ENCODE measurements around the gene JARID2. TPM values are rescaled to one million over a fixed set of nuclear protein-coding genes. Genes with fewer than 3 reads are reported as not detected.

JARID2 gene
- polyA plus RNA-seq, 1 donor (not counting 4 experiments of a cell fraction or from before 2014, with no cell fraction given): 11.0 TPM

- H3K4me2 ChIP-seq (ENCODE audit: control insufficient read depth, extremely low read depth, insufficient read depth, low read depth, low read length): no peak overlapping the region
- peaks cover 6% of the 10 kb centered on the region for H3K9me1 ChIP-seq (ENCODE audit: control insufficient read depth, extremely low read depth, insufficient read depth, low read length)
- H4K20me1 ChIP-seq (ENCODE audit: control insufficient read depth, extremely low read depth, insufficient read depth, low read length): peaks cover 7% of the 10 kb centered on the region
- peaks cover 91% of the 10 kb centered on the region for H3K79me2 ChIP-seq (ENCODE audit: control insufficient read depth, insufficient read depth, low read length)
- no peak overlapping the region for H3K9ac ChIP-seq (ENCODE audit: control insufficient read depth, extremely low read depth, insufficient read depth, low read length)
- no peaks in the 10 kb centered on the region for H3K9me3 ChIP-seq (ENCODE audit: control insufficient read depth, low read depth, low read length)
- FAIRE-seq (no peak), DNase-seq (ENCODE audit: low read depth, low spot score) (no peak)
- H3K27ac ChIP-seq (ENCODE audit: control insufficient read depth, insufficient read depth, low read length): no peak overlapping the region
- H3K4me1 ChIP-seq (ENCODE audit: control insufficient read depth, extremely low read depth, insufficient read depth, low read length): peaks cover 10% of the 10 kb centered on the region
- H3K27me3 ChIP-seq (ENCODE audit: control insufficient read depth, extremely low read depth, insufficient read depth, low read length): no peaks in the 10 kb centered on the region
- H3K4me3 ChIP-seq (ENCODE audit: control insufficient read depth in 2 of 3, extremely low read depth in 1 of 3, insufficient read depth in 2 of 3, low read depth in 1 of 3, low read length in 3 of 3): no peak overlapping the region
- no peak for TF ChIP-seq EZH2 (IDR thresholded peaks at IDR 0.05; ENCODE audit: low read length)
- TF ChIP-seq, protein P1, sequence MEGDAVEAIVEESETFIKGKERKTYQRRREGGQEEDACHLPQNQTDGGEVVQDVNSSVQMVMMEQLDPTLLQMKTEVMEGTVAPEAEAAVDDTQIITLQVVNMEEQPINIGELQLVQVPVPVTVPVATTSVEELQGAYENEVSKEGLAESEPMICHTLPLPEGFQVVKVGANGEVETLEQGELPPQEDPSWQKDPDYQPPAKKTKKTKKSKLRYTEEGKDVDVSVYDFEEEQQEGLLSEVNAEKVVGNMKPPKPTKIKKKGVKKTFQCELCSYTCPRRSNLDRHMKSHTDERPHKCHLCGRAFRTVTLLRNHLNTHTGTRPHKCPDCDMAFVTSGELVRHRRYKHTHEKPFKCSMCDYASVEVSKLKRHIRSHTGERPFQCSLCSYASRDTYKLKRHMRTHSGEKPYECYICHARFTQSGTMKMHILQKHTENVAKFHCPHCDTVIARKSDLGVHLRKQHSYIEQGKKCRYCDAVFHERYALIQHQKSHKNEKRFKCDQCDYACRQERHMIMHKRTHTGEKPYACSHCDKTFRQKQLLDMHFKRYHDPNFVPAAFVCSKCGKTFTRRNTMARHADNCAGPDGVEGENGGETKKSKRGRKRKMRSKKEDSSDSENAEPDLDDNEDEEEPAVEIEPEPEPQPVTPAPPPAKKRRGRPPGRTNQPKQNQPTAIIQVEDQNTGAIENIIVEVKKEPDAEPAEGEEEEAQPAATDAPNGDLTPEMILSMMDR (optimal IDR thresholded peaks at IDR 0.05 in 1 of 3, IDR thresholded peaks at IDR 0.05 in 1 of 3, conservative IDR thresholded peaks at IDR 0.05 in 1 of 3; ENCODE audit: extremely low read depth in 1 of 3, insufficient read depth in 2 of 3, low read length in 3 of 3): no peak
- no peaks in the 10 kb centered on the region for H3K36me3 ChIP-seq (ENCODE audit: control insufficient read depth in 2 of 2, extremely low read depth in 1 of 2, insufficient read depth in 2 of 2, low read length in 2 of 2)
- dilution Hi-C loops (cut with MboI; ENCODE audit: extremely low pct_ligation_motif_present, low sequenced_read_pairs): no loop called here
- no peak overlapping the region for H2AFZ ChIP-seq (ENCODE audit: control insufficient read depth, low read length)
Measured at GRCh38 chr6:15346315-15346714, 100.4 kb downstream of the JARID2 start.

DNA sequence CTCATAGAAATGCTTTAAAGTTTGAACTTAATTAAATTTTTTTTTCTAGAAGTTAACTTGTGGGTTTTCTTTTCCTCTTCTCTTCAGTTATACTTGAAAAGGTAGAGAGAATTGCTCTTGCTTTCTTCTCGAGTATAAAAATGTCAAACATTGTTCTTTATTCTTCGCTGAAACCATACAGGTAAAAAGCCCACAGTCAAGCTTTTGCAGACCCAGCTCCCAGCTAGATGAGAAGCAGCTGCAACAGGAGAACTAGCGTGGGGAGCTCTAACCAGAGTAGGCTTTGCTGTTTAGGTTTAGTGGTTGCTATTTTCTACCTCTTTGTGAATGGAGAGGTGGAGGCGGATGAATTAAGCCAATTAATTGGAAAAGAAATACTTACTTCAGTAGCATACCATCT, 102.7 kb downstream of the JARID2 start:
- DNase-seq (ENCODE audit: low read depth, low spot score) (no peak), FAIRE-seq (no peak)
- TF ChIP-seq EZH2 (IDR thresholded peaks at IDR 0.05; ENCODE audit: low read length): no peak
- TF ChIP-seq, protein P1 (optimal IDR thresholded peaks at IDR 0.05 in 1 of 3, IDR thresholded peaks at IDR 0.05 in 1 of 3, conservative IDR thresholded peaks at IDR 0.05 in 1 of 3; ENCODE audit: extremely low read depth in 1 of 3, insufficient read depth in 2 of 3, low read length in 3 of 3): no peak
- Histone ChIP-seq H3K79me2 (ENCODE audit: control insufficient read depth, insufficient read depth, low read length) (peaks cover 93% of the 10 kb centered on the region), H3K27ac (ENCODE audit: control insufficient read depth, insufficient read depth, low read length) (no peak overlapping the region), H3K9me3 (ENCODE audit: control insufficient read depth, low read depth, low read length) (no peaks in the 10 kb centered on the region), H3K4me3 (ENCODE audit: control insufficient read depth in 2 of 3, extremely low read depth in 1 of 3, insufficient read depth in 2 of 3, low read depth in 1 of 3, low read length in 3 of 3) (no peak overlapping the region), H3K27me3 (ENCODE audit: control insufficient read depth, extremely low read depth, insufficient read depth, low read length) (no peaks in the 10 kb centered on the region), H3K9ac (ENCODE audit: control insufficient read depth, extremely low read depth, insufficient read depth, low read length) (no peak overlapping the region), H2AFZ (ENCODE audit: control insufficient read depth, low read length) (no peak overlapping the region), H3K4me2 (ENCODE audit: control insufficient read depth, extremely low read depth, insufficient read depth, low read depth, low read length) (no peak overlapping the region), H3K36me3 (ENCODE audit: control insufficient read depth in 2 of 2, extremely low read depth in 1 of 2, insufficient read depth in 2 of 2, low read length in 2 of 2) (no peaks in the 10 kb centered on the region), H3K9me1 (ENCODE audit: control insufficient read depth, extremely low read depth, insufficient read depth, low read length) (peaks cover 11% of the 10 kb centered on the region), H4K20me1 (ENCODE audit: control insufficient read depth, extremely low read depth, insufficient read depth, low read length) (peaks cover 15% of the 10 kb centered on the region), H3K4me1 (ENCODE audit: control insufficient read depth, extremely low read depth, insufficient read depth, low read length) (peaks cover 18% of the 10 kb centered on the region)
- dilution Hi-C loops (cut with MboI; ENCODE audit: extremely low pct_ligation_motif_present, low sequenced_read_pairs): no loop called here

All from keratinocyte (primary cell).